ENCODE data around the gene PEMT.
"Not testable (repeated sequence)": the region's sequence is repeated elsewhere in the genome, so short reads cannot be mapped to it uniquely, and the experiment has no call there.

The PEMT gene

GRCh38 chr17:17591355-17592298, at the start of gene PEMT:
Gene PEMT, minus strand, starts transcription at chr17:17591708. Its CDS starts 82 bp downstream, at chr17:17591626.
- DNase-seq (ENCODE audit: low read depth in 1 of 2, low spot score in 1 of 2) = peak; percentile 83 to 88

- not testable (repeated sequence) for DNase-seq (ENCODE audit: low read depth in 1 of 2, low spot score in 1 of 2)
Observed at GRCh38 chr17:17639661-17640270, 48.3 kb upstream of the PEMT start.

- no peak for DNase-seq (ENCODE audit: low read depth in 1 of 2, low spot score in 1 of 2)
Observed at GRCh38 chr17:17638467-17638866, 47.0 kb upstream of the PEMT start.

GRCh38 chr17:17636272-17636885, 44.9 kb upstream of the PEMT start:
- no peak for DNase-seq (ENCODE audit: low read depth in 1 of 2, low spot score in 1 of 2)

- DNase-seq (ENCODE audit: low read depth in 1 of 2, low spot score in 1 of 2) = not testable (repeated sequence)
Observed at GRCh38 chr17:17635537-17636271, 44.2 kb upstream of the PEMT start.

GRCh38 chr17:17635126-17635525, 43.6 kb upstream of the PEMT start:
- DNase-seq (ENCODE audit: low read depth in 1 of 2, low spot score in 1 of 2) = no peak

GRCh38 chr17:17633310-17633709, 41.8 kb upstream of the PEMT start:
- DNase-seq (ENCODE audit: low read depth in 1 of 2, low spot score in 1 of 2) = no peak

GRCh38 chr17:17632690-17633089, 41.2 kb upstream of the PEMT start:
- DNase-seq (ENCODE audit: low read depth in 1 of 2, low spot score in 1 of 2) = not testable (repeated sequence)

- peak in 1 of 2 donors; percentile 9 for DNase-seq (ENCODE audit: low read depth in 1 of 2, low spot score in 1 of 2)
Observed at GRCh38 chr17:17628388-17629008, 37.0 kb upstream of the PEMT start.

- no peak for DNase-seq (ENCODE audit: low read depth in 1 of 2, low spot score in 1 of 2)
Observed at GRCh38 chr17:17626840-17627239, 35.3 kb upstream of the PEMT start.

GRCh38 chr17:17626151-17626805, 34.8 kb upstream of the PEMT start:
- DNase-seq (ENCODE audit: low read depth in 1 of 2, low spot score in 1 of 2) = no peak

- no peak for DNase-seq (ENCODE audit: low read depth in 1 of 2, low spot score in 1 of 2)
Observed at GRCh38 chr17:17624741-17625140, 33.2 kb upstream of the PEMT start.

- no peak for DNase-seq (ENCODE audit: low read depth in 1 of 2, low spot score in 1 of 2)
Observed at GRCh38 chr17:17623904-17624303, 32.4 kb upstream of the PEMT start.

GRCh38 chr17:17621254-17621653, 29.7 kb upstream of the PEMT start:
- DNase-seq (ENCODE audit: low read depth in 1 of 2, low spot score in 1 of 2) = no peak

GRCh38 chr17:17613708-17614114, 22.2 kb upstream of the PEMT start:
- peak in 1 of 2 donors; percentile 2 for DNase-seq (ENCODE audit: low read depth in 1 of 2, low spot score in 1 of 2)

GRCh38 chr17:17612085-17613022, 20.8 kb upstream of the PEMT start:
- no peak for DNase-seq (ENCODE audit: low read depth in 1 of 2, low spot score in 1 of 2)

GRCh38 chr17:17609121-17609520, 17.6 kb upstream of the PEMT start:
- DNase-seq (ENCODE audit: low read depth in 1 of 2, low spot score in 1 of 2) = no peak

- no peak for DNase-seq (ENCODE audit: low read depth in 1 of 2, low spot score in 1 of 2)
Observed at GRCh38 chr17:17606416-17607000, 15.0 kb upstream of the PEMT start.

- DNase-seq (ENCODE audit: low read depth in 1 of 2, low spot score in 1 of 2) = no peak
Observed at GRCh38 chr17:17605729-17606088, 14.2 kb upstream of the PEMT start.

All from activated T-helper 1 cell treated with anti-CD3 and anti-CD28 coated beads, Interleukin-2, amount 50 U/mL, for 16 hours (primary cell).